H9 (cell line): ENCODE measurements around the gene UPB1. TPM values are rescaled to one million over a fixed set of nuclear protein-coding genes. Genes with fewer than 3 reads are reported as not detected.

Experiments used
- DNase-seq: peaks from one replicate; pipeline ENCODE4 v3.0.0-alpha.2; 2017
- H2AFZ ChIP-seq: one replicate; pipeline ENCODE4 v1.6.1; 2013; ENCODE audit warnings: mild to moderate bottlenecking, low read length, control low read depth, moderate library complexity
- H2AK5ac ChIP-seq: 2 replicates; pipeline ENCODE4 v1.6.1; 2013; ENCODE audit warnings: low read length, control low read depth, mixed read lengths; ENCODE audit not compliant: insufficient read length
- H2BK120ac ChIP-seq: one replicate; pipeline ENCODE4 v1.6.1; 2013; ENCODE audit warnings: low read depth, mild to moderate bottlenecking, low read length, control low read depth, inconsistent platforms; ENCODE audit not compliant: poor library complexity, severe bottlenecking
- H2BK12ac ChIP-seq: 2 replicates; pipeline ENCODE4 v1.6.1; 2013; ENCODE audit warnings: low read length, control low read depth, mixed read lengths, low read depth; ENCODE audit not compliant: insufficient read length
- H2BK15ac ChIP-seq: 2 replicates; pipeline ENCODE4 v1.6.1; 2013; ENCODE audit warnings: low read depth, low read length, control low read depth
- H2BK20ac ChIP-seq: one replicate; pipeline ENCODE4 v1.6.1; 2013; ENCODE audit warnings: low read depth, mild to moderate bottlenecking, low read length, control low read depth, inconsistent platforms; ENCODE audit not compliant: poor library complexity, severe bottlenecking
- H2BK5ac ChIP-seq: 2 replicates; pipeline ENCODE4 v1.6.1; 2013; ENCODE audit warnings: low read length, control low read depth, mixed read lengths; ENCODE audit not compliant: insufficient read length
- H3K14ac ChIP-seq: 2 replicates; pipeline ENCODE4 v1.6.1; 2013; ENCODE audit warnings: low read length, control low read depth; ENCODE audit not compliant: insufficient read depth
- H3K18ac ChIP-seq: 2 replicates; pipeline ENCODE4 v1.6.1; 2013; ENCODE audit warnings: low read depth, mild to moderate bottlenecking, mixed read lengths, low read length, control low read depth; ENCODE audit not compliant: insufficient read length
- H3K23ac ChIP-seq: 2 replicates; pipeline ENCODE4 v1.6.1; 2013; ENCODE audit warnings: low read length, control low read depth, mixed read lengths, low read depth; ENCODE audit not compliant: insufficient read length
- H3K23me2 ChIP-seq: 2 replicates; pipeline ENCODE4 v1.6.1; 2013; ENCODE audit warnings: low read depth, mild to moderate bottlenecking, mixed read lengths, low read length, control low read depth; ENCODE audit not compliant: insufficient read length, poor library complexity, severe bottlenecking
- H3K27ac ChIP-seq: 2 replicates; pipeline ENCODE4 v1.5.1; 2013; ENCODE audit warnings: low read length, control low read depth, mixed read lengths, low read depth; ENCODE audit not compliant: insufficient read length
- H3K27me3 ChIP-seq: 2 replicates; pipeline ENCODE4 v1.6.1; 2013; ENCODE audit warnings: low read length, control low read depth, inconsistent platforms; ENCODE audit not compliant: insufficient read depth
- H3K4ac ChIP-seq: 2 replicates; pipeline ENCODE4 v1.6.1; 2013; ENCODE audit warnings: low read depth, mild to moderate bottlenecking, control low read depth, inconsistent platforms, low read length, moderate library complexity
- H3K4me1 ChIP-seq: 2 replicates; pipeline ENCODE4 v1.6.1; 2013; ENCODE audit warnings: low read length, control low read depth, inconsistent platforms; ENCODE audit not compliant: insufficient read depth
- H3K4me2 ChIP-seq: 2 replicates; pipeline ENCODE4 v1.6.1; 2013; ENCODE audit warnings: low read length, control low read depth, mixed read lengths; ENCODE audit not compliant: insufficient read length, insufficient read depth
- H3K56ac ChIP-seq: 2 replicates; pipeline ENCODE4 v1.6.1; 2013; ENCODE audit warnings: low read depth, mild to moderate bottlenecking, mixed read lengths, low read length, control low read depth; ENCODE audit not compliant: insufficient read length
- H3K79me1 ChIP-seq: 2 replicates; pipeline ENCODE4 v1.6.1; 2013; ENCODE audit warnings: low read depth, mild to moderate bottlenecking, moderate library complexity, low read length, control low read depth, inconsistent platforms; ENCODE audit not compliant: insufficient read depth, poor library complexity, severe bottlenecking
- H3K79me2 ChIP-seq: 2 replicates; pipeline ENCODE4 v1.6.1; 2013; ENCODE audit warnings: low read length, control low read depth, inconsistent platforms; ENCODE audit not compliant: insufficient read depth
- H3K9ac ChIP-seq: 2 replicates; pipeline ENCODE4 v1.6.1; 2013; ENCODE audit warnings: low read length, control low read depth, mixed read lengths; ENCODE audit not compliant: insufficient read length; ENCODE audit errors: extremely low read depth
- H3K9me3 ChIP-seq: one replicate; pipeline ENCODE4 v1.6.1; 2013; ENCODE audit warnings: low read depth, low read length, inconsistent platforms; ENCODE audit not compliant: control insufficient read depth
- H3T11ph ChIP-seq: one replicate; pipeline ENCODE4 v1.6.1; 2013; ENCODE audit warnings: mild to moderate bottlenecking, low read length, control low read depth, inconsistent platforms
- H4K20me1 ChIP-seq: one replicate; pipeline ENCODE4 v1.6.1; 2013; ENCODE audit not compliant: control insufficient read depth, insufficient read length, insufficient read depth
- H4K5ac ChIP-seq: 2 replicates; pipeline ENCODE4 v1.6.1; 2013; ENCODE audit warnings: low read depth, mild to moderate bottlenecking, mixed read lengths, low read length, control low read depth; ENCODE audit not compliant: insufficient read length
- H4K8ac ChIP-seq: replicated peaks from 2 replicates; pipeline ENCODE4 v1.6.1; 2013; ENCODE audit warnings: low read length, control low read depth, mixed read lengths, low read depth; ENCODE audit not compliant: insufficient read length
- H4K91ac ChIP-seq: 2 replicates; pipeline ENCODE4 v1.6.1; 2013; ENCODE audit warnings: low read depth, mild to moderate bottlenecking, moderate library complexity, mixed read lengths, low read length, control low read depth; ENCODE audit not compliant: insufficient read length
- H3K27ac Mint-ChIP-seq, 3 experiments: 2 replicates in 2 of 3; 3 replicates in 1 of 3; pipeline ENCODE4 v1.8.0; 2020 to 2021; ENCODE audit warnings: mixed read lengths in 3 of 3, mild to moderate bottlenecking in 1 of 3, moderate library complexity in 1 of 3
- H3K27me3 Mint-ChIP-seq: 2 replicates; pipeline ENCODE4 v1.8.0; 2021; ENCODE audit warnings: low read depth, mild to moderate bottlenecking, moderate library complexity, mixed read lengths
- H3K36me3 Mint-ChIP-seq, 3 experiments: 2 replicates in 2 of 3; 3 replicates in 1 of 3; pipeline ENCODE4 v1.8.0; 2020 to 2021; ENCODE audit warnings: low read depth in 3 of 3, mixed read lengths in 3 of 3; ENCODE audit not compliant: insufficient read depth in 1 of 3
- H3K4me1 Mint-ChIP-seq, 2 experiments: 2 replicates each; pipeline ENCODE4 v1.8.0; 2020; ENCODE audit warnings: mixed read lengths in 2 of 2
- H3K4me3 Mint-ChIP-seq, 2 experiments: 2 replicates in 1 of 2; 3 replicates in 1 of 2; pipeline ENCODE4 v1.8.0; 2020 to 2021; ENCODE audit warnings: mild to moderate bottlenecking in 2 of 2, mixed read lengths in 2 of 2, moderate library complexity in 1 of 2
- H3K9me3 Mint-ChIP-seq, 2 experiments: 2 replicates in 1 of 2; 3 replicates in 1 of 2; pipeline ENCODE4 v1.8.0; 2020; ENCODE audit warnings: mild to moderate bottlenecking in 2 of 2, mixed read lengths in 2 of 2, moderate library complexity in 1 of 2
- CTCF ChIP-seq: fragments of 200-600 bp; sonication (generic); conservative IDR thresholded peaks from 3 replicates; pipeline ENCODE4 v1.8.0; 2021; ENCODE audit warnings: antibody characterized with exemption, mild to moderate bottlenecking
- WGBS: extraction: QIAGEN DNeasy Blood & Tissue Kit; methylation state at CpG from one replicate; pipeline ENCODE4 v1.1.7; 2013; ENCODE audit warnings: missing lambda C conversion rate, low lambda C conversion rate, mixed read lengths; ENCODE audit not compliant: insufficient read length; ENCODE audit errors: extremely low coverage; 5-methylcytosine and 5-hydroxymethylcytosine counted together
- total RNA-seq: library from RNA; stranded (reverse); gene quantifications from 2 replicates; pipeline ENCODE4 v1.2.1, GENCODE V29; 2021

UPB1 gene
- total RNA-seq, 1 experiment from 2014 or later: not detected

DNA sequence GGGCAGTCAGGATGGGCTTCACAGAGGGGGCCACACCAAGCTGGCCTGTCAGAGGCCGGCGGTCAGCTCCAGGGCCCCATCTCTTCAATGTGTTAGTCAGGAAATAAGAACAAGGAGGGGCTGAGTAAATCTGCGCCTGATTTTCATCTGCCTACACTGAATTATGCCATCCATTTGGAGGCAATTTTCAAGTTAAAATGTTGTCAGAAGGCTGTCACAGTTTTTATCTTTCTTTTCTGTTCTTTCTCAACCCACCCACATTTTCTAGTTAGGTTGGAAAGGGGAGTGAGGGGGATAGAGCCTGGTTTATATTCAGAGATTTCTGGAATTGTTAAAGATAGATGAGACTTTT lies 48.9 kb upstream of the UPB1 start:
- no peak overlapping the region for H2AK5ac ChIP-seq
- H2AFZ ChIP-seq: no peak overlapping the region
- no peak overlapping the region for H2BK12ac ChIP-seq
- no peak overlapping the region for H3K4ac ChIP-seq
- H2BK20ac ChIP-seq: no peak overlapping the region
- H3K4me2 ChIP-seq: no peak overlapping the region
- H3K27me3 Mint-ChIP-seq: no peaks in the 10 kb centered on the region; the same call in 1 of the 2 replicates
- no peaks in the 10 kb centered on the region for H3K36me3 Mint-ChIP-seq
- H3K56ac ChIP-seq: no peak overlapping the region
- H3K9me3 ChIP-seq: no peaks in the 10 kb centered on the region
- H3K23me2 ChIP-seq: no peaks in the 10 kb centered on the region
- H4K91ac ChIP-seq: no peak overlapping the region
- H3K14ac ChIP-seq: no peak overlapping the region
- TF ChIP-seq CTCF: no peak
- no peak overlapping the region for H3T11ph ChIP-seq
- no peak for DNase-seq
- no peak overlapping the region for H4K5ac ChIP-seq
- no peak overlapping the region for H2BK120ac ChIP-seq
- H3K27ac Mint-ChIP-seq: no peak overlapping the region
- H3K4me3 Mint-ChIP-seq: no peak overlapping the region
- no peaks in the 10 kb centered on the region for H3K79me2 ChIP-seq
- no peak overlapping the region for H3K23ac ChIP-seq
- no peak overlapping the region for H3K9ac ChIP-seq
- no peak overlapping the region for H2BK5ac ChIP-seq
- no peak overlapping the region for H4K8ac ChIP-seq
- no peaks in the 10 kb centered on the region for H3K79me1 ChIP-seq
- no peaks in the 10 kb centered on the region; a peak in 1 of 5 replicates for H3K9me3 Mint-ChIP-seq
- H4K20me1 ChIP-seq: no peaks in the 10 kb centered on the region
- H3K18ac ChIP-seq: no peak overlapping the region
- H3K27ac ChIP-seq: no peak overlapping the region
- H3K4me1 Mint-ChIP-seq: peaks cover 16 to 25% of the 10 kb centered on the region in 2 experiments
- no peak overlapping the region for H2BK15ac ChIP-seq
- no CpG with 5 or more reads among the region's 3 CpGs for WGBS
- H3K27me3 ChIP-seq: no peaks in the 10 kb centered on the region
- 0 out of 2 replicates have a peak, but pooled peaks cover 2% of the 10 kb centered on the region for H3K4me1 ChIP-seq
